Left hindlimb (tissue), 1 donor: ENCODE data around the gene STYK1.
"Not testable (repeated sequence)": the region's sequence is repeated elsewhere in the genome, so short reads cannot be mapped to it uniquely, and the experiment has no call there.

ENCODE experiments used
- DNase-seq: peaks from one replicate; pipeline ENCODE4 v3.0.0-alpha.2; 2018

Gene STYK1

DNA sequence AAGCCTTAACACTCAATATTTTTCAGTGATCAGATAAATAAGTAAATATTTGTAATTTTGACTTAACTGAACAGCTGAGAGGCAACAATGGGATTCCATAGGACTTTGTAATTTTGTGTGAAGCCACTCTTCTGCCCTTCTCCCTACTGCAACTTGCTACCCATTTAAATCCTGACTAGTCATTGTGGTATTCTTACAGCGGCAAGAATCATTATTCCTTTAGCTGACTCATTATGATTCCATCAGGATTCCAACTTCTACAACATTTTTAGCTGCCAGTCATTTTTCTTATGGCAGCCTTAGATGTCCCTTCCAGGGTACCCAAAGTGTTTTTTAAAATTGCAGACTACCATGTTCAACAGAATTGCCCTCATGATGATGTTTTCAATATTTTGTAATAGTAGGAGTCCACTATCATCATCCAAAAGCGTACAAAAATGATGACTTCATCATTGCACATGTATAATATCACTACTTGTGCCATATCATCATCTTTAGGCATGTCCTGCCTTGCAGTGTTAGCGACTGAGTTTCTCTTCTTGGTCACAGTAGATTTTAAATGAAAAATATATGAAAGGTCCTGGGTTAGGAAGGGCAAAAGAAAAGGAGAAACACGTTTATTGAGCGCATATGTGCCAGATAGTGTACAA is 55.4 kb downstream of the STYK1 start:
- no peak for DNase-seq

DNA sequence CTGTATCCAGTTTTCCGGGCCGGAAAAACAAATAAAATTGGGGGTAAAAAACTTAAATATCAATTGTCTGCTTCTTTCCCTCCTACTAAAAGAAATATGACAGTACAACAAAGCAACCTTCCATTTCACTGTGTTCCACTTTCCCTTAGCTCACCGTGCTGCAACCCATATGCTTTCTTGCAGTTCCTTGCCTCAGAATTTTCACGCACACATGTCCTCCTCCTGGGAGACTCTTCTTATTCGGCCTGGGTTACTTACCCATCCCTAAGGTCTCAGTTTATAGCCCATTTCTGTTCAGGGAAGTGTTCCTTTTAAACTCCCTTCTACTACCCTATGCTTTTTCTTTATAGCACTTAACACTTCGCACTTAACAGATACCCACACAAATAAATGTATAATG is 56.0 kb downstream of the STYK1 start:
- DNase-seq, result no peak

DNA sequence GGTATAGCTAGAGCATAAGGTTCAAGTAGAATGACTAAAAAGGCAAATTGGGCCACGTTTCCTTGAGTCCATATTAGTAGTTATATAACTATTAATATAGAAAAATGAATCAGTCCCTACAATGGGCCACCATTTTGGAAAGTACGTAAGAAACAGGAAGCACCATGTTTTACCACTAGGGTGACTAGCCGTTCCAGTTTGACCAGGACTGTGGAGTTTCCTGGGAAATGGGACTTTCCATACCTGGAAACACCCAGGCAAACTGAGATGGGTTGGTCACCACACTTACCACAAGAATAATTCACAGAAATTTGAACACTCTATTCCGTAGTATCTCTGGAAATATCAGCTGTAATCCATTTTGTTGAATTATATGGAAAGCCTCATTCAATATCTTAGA is 58.3 kb downstream of the STYK1 start:
- DNase-seq, result no peak

DNA sequence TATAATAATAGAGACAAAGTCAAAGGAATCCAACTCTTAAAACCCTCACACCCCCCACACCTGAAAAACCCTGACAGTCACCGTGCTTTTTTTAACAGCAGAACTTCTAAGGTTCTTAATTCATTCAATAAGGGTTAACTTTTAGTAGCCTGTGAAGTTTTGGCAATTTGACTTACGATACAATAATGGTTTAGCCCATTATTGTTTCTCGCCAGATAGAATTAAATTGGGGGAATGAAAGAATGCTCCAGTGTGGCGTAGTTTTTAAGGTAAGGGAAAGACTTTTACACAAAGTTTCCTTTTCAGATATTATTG is 59.8 kb downstream of the STYK1 start:
- no peak for DNase-seq

DNA sequence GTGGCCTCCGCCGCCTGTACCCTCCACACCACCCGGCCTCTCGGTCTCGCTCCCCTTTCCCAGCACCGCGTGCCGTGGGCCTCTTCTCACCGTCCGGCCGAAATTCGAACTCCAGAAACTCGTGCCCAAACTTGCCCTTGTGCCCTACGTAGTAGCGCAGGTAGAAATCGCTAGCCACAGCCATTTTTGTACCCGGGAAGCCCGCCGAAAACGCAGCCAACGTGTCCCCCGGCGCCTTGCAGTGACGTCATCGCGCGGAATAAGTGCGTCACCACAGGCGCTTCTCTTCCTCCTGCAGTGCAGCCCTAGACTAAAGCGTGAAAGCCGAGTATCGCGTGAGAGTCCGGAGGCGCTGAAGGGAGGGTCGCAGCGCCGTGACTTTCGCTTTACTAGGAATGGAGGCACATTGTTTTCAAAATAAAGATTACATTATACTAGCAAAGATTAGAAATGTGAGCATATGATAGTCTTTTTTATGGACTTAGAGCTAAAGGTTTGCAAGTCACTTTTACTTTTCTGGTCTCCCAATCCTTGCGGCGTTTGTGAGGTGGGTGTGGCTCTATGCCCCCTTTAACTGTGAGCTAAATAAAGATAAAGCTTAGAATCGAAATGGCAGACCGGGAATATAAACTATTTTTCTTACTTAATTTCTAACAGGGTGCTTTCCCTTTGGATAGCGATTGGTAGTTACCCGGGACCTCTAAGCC is 60.4 kb downstream of the STYK1 start, which contains the start of gene MAGOHB:
Gene MAGOHB, minus strand, starts transcription at position 261 of the 707 bp plus-strand sequence. Its CDS starts 77 bp downstream, at position 184.
- peak; percentile 97 for DNase-seq

DNA sequence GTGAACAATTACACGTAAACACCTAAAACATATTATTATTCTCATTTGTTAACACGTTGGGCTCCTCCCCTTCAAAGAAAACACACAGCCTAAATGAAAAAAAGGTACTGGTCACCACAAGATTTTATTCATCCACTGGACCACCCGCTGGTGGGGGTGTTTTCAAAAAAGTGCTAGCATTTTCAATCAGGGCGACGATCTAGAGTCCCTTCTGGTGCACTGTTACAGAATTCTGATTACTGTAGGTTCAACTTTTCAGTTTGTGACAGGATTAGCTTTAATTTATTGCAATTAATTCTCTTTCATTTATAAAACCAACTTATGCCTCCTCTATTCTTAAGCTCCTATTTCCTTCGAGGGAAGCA is 60.9 kb downstream of the STYK1 start:
- DNase-seq, result no peak

DNA sequence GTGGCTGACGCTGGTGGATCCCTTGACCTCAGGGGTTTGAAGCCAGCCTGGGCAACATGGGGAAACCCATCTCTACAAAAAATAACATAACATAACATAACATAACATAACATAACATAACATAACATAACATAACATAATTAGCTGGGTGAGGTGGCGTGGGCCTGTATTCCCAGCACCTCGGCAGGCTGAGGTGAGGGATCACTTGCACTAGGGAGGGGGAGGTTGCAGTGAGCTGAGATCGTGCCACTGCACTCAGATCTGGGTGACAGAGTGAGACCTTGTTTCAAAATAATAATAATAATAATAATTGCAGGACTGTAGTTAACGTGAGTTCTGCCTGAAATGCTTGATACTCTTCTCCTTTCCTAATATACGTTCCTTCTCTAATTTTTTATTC is 61.7 kb downstream of the STYK1 start:
- no peak for DNase-seq

DNA sequence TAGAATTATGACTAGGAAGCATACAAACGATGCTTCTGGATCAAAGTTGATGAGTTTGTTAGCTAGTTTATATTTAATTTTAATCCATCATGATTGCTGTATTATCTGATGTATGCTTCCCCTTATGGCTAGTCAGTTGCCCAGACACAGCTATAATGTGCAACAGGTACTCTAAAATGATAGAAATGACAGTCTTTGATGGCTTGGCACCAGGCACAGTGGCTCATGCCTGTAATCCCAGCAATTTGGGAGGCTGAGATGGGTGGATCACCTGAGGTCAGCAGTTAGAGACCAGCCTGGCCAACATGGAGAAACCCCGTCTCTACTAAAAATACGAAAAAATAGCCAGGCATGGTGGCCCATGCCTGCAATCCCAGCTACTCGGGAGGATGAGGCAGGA is 62.6 kb downstream of the STYK1 start:
- not testable (repeated sequence) for DNase-seq

DNA sequence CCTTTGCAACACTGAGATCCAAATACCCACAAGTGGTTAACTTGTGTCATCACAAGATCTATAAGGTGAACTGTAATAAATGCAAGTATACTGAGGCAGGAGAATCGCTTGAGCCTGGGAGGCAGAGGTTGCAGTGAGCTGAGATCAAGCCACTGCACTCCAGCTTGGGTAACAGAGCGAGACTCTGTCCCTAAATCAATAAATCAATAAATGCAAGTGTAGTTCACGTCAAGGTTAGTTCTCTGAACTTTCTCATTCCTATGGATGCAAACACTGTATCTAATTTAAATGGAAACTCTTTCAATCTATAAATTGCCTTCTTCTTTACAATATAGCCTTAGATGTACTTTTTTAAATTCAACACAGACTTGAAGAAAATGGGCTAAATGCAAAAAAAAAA is 63.7 kb downstream of the STYK1 start:
- no peak for DNase-seq

DNA sequence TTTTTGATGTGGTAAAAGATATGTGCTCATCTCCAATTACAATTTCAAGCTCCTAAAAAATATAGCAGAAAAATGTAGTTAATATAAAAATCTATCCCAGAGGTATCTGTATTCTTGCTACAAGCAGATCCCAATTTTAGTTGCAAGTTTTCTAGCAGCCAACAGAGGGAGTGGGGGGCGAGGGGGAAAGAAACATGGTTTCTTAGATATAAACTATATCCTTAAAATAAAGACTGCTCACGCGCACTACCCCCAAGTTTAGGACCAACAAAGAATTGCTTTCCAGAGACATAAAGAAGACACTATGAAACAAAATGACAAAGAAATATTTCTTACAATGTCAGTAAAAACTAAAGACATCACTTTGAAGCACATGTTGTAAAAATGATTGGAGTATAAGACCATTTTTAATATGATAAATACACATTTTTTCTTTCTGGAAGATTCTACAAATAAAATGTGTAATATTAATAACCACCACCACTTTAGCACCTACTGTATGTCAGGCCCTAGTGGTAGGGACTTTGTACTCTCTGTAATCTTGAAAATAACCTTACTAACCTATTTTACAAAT is 65.9 kb downstream of the STYK1 start:
- no peak for DNase-seq

DNA sequence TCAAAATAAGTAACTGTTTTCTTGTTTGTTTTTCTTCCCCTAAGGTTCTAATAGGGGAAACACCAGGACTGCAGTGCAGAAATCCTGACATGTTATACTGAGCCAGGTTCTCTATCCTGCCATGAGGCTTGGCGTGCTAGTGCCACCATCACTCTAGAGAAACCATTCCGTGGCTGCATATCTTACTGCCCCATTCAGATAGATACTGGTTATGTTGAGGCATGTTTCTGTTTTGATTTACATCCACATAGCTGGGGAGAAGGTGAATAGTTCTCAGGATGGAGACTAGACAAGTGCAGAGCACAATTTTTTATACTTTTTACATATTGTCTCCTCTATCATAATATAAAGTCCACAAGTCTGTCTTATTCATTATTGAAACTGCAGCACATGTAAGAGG is 72.0 kb downstream of the STYK1 start:
- DNase-seq, result no peak

DNA sequence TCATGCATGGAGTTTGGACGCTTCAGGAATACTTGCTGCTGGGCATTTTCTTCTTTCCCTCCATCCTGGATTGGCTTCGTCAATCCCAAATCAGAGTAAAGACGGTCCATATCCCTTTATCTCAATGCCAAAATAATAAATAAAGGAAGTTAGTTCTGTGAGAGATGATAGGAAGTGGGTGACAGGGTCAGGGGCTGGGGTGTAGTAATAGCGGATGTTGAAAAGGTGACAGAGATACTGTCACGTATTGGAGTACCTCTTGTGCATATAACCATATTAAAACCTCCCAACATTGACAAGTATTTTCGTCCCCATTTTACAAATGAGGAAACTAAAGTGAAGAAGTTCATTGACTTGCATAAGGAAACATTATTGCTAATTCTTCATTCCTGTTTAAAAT is 72.9 kb downstream of the STYK1 start:
- DNase-seq, result no peak

DNA sequence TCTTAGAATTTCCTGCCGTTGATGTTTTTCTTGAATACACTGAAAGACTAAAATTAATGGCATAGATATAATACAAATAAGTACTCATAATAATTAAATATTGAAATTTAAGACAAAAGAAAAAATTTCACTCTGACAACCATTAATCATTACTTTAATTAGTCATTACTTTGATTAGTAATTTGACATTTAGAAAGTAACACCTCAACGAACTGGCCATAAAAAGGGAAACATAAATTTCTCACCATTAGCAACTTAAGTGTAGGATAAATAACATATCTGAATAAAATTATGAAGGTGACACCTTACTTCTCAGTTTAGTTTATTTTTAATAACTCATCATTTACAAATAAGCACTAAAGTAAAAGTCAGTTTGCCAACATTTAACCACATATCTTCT is 78.0 kb downstream of the STYK1 start:
- DNase-seq, result no peak

DNA sequence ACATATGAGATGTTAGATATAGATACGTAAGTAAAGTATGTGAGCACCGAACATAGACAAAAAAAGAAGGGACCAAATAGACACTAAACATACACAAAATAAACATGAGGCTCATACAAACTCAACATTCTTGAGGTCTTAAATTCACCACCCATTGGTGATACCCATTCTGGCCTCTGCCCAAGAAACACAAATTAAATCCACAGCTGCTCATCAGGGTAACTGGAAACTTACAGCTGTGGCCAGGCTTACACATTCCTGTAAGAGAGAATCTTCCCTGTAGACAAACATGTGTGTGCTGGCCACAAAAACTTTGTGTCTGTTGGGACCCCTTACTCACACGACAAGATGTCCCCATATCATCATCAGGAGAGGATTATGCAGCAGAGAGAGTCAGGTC is 82.9 kb downstream of the STYK1 start:
- no peak for DNase-seq

DNA sequence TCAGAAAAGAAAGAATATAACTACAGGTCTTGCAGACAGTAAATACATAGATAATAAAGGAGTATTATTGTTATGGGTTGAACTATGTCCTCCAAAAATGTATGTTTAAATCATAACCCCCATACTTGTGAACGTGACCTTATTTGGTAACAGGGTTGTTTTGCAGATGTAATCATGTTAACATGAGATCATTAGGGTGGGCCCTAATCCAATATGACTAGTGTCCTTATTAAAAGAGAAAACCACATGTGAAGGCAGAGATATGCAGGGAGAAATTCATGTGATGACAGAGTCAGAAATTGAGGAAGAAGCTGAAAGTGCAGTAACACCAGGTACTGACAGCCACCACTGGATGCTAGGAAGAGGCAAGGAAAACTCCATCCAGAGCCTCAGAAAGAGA is 89.4 kb downstream of the STYK1 start:
- DNase-seq, result no peak

DNA sequence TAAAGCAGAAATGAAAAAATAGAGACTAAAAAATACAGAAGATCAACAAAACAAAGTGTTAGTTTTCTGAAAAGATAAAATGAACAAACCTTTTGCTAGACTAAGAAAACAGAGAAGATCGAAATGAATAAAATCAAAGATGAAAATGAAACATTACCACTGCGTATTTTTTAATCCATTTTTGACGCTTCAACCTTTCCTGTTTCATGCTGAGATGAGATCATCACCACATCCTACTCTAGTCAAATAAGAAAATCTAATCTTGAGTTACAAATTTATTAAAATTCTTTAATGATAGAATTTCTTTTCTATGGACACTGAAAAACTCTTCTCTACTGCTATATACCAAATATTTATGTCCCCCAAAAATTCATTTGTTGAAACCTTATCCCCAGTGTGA is 91.1 kb downstream of the STYK1 start:
- no peak for DNase-seq

DNA sequence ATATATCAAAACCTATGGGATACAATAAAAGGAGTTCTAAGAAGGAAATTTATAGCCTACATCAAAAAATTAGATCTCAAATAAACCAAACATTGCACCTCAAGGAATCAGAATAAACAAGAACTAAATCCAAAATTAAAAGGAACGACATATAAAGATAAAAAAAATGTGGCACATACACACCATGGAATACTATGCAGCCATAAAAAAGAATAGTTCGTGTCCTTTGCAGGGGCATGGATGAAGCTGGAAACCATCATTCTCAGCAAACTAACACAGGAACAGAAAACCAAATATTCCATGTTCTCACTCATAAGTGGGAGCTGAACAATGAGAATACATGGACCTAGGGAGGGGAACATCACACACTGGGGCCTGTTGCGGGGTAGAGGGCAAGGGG is 91.7 kb downstream of the STYK1 start:
- not testable (repeated sequence) for DNase-seq

DNA sequence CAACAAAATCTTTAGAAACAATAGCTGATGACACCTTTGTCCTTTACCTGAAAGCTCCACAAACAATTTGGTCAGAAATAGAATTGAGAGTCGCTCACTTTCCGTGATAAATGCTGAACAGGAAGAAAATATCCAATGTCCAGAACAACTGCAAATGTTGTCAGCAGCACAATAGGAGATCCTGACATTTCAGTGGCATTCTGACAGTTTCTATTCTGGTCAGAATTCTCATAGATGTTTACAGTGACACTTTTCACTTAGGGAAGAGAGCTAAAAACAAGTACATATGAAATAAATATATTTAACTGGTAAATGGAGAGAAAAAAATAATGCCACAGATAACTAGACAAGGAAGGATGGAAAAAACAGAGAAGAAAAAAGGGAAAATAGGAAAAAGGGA is 99.5 kb downstream of the STYK1 start:
- no peak for DNase-seq

DNA sequence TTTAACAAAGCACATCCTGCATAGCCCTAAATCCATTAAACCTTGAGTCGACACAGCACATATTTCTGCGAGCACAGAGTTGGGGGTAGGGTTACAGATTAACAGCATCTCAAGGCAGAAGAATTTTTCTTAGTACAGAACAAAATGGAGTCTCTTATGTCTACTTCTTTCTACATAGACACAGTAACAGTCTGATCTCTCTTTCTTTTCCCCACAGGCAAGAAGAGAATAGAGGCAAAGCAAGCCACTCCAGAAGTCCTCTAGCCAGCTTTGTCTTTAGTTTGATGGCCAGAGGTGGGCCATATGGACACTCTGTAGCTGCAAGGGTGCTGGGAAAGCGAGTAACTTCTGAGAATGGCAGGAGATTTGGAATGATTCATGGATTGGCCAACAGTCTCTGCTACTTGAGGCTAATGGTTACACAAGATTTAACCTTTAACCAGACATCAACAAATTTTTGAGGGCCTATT is 101.8 kb downstream of the STYK1 start:
- not testable (repeated sequence) for DNase-seq

DNA sequence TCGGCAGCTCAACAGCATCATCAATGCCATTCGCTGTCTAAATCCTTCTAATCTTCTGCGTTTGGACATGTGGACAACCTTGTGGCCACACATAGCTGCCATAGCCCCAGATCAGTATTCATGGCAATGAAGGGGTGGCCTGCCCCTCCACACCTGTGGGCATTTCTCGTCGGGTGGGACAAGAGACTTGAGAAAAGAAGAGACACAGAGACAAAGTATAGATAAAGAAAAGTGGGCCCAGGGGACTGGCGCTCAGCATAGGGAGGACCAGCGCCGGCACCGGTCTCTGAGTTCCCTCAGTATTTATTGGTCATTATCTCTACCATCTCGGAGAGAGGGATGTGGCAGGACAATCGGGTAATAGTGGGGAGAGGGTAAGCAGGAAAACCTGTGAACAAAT is 102.7 kb downstream of the STYK1 start:
- no peak for DNase-seq
